Left lobe of liver (tissue), 2 donors: ENCODE results near the gene EML4. TPM values are rescaled to one million over a fixed set of nuclear protein-coding genes. Genes with fewer than 3 reads are reported as not detected.
"Not testable (repeated sequence)": the region's sequence is repeated elsewhere in the genome, so short reads cannot be mapped to it uniquely, and the experiment has no call there.

Source experiments
- ATAC-seq: fragments of 200-7000 bp; cut with Tn5 transposase; one replicate; pipeline ENCODE4 v1.9.1; 2020; ENCODE audit warnings: mild to moderate bottlenecking, moderate library complexity
- DNase-seq: peaks from one replicate; pipeline ENCODE4 v3.0.0-alpha.2; 2020; ENCODE audit warnings: low spot score
- total RNA-seq: library from RNA; stranded (reverse); gene quantifications from one replicate; pipeline ENCODE4 v1.2.1, GENCODE V29; 2021
- donor health status: DM: no; HTN: no; CAD: no; lungs with moderate emphysema.
- donor health status: DM: no; HTN: yes; CAD: no.

Gene EML4, protein sequence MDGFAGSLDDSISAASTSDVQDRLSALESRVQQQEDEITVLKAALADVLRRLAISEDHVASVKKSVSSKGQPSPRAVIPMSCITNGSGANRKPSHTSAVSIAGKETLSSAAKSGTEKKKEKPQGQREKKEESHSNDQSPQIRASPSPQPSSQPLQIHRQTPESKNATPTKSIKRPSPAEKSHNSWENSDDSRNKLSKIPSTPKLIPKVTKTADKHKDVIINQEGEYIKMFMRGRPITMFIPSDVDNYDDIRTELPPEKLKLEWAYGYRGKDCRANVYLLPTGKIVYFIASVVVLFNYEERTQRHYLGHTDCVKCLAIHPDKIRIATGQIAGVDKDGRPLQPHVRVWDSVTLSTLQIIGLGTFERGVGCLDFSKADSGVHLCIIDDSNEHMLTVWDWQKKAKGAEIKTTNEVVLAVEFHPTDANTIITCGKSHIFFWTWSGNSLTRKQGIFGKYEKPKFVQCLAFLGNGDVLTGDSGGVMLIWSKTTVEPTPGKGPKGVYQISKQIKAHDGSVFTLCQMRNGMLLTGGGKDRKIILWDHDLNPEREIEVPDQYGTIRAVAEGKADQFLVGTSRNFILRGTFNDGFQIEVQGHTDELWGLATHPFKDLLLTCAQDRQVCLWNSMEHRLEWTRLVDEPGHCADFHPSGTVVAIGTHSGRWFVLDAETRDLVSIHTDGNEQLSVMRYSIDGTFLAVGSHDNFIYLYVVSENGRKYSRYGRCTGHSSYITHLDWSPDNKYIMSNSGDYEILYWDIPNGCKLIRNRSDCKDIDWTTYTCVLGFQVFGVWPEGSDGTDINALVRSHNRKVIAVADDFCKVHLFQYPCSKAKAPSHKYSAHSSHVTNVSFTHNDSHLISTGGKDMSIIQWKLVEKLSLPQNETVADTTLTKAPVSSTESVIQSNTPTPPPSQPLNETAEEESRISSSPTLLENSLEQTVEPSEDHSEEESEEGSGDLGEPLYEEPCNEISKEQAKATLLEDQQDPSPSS
- total RNA-seq = 30.4 TPM

DNA sequence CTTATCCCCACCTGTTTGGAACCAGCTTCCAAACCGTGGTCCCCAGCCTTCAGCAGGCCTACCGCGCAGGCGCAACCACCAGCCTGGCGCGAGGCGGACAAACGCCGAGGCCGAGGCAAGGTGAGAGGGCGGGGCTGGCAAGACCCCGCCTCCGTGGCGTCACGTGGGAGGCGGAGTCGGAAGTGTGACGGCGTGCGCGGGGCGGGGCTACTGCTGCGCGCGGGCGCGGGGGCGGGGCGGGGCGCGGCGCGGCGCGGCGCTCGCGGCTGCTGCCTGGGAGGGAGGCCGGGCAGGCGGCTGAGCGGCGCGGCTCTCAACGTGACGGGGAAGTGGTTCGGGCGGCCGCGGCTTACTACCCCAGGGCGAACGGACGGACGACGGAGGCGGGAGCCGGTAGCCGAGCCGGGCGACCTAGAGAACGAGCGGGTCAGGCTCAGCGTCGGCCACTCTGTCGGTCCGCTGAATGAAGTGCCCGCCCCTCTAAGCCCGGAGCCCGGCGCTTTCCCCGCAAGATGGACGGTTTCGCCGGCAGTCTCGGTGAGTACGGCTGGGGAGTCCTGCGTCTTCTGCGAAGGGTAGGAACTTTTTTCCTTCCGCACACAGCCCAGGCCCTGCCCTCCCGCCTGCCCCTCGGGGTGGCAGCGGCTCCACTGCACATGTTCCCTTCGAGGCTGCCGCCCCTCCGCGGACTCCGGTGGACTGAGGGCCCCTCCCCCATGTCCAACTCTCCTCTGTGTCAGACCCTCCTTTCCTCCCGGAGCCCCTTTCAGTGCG, at the start of gene EML4:
Gene EML4 (plus strand): TSS at position 254 of the 774 bp plus-strand sequence. CDS start 259 bp downstream, at position 513.
- DNase-seq = peak; percentile 94

GRCh38 chr2:42123426-42123825, 45.7 kb upstream of the EML4 start:
- no peak for DNase-seq
- no peak for ATAC-seq

More for the DNA sequence above, at the start of gene EML4:
- ATAC-seq = peak; percentile 96

DNA sequence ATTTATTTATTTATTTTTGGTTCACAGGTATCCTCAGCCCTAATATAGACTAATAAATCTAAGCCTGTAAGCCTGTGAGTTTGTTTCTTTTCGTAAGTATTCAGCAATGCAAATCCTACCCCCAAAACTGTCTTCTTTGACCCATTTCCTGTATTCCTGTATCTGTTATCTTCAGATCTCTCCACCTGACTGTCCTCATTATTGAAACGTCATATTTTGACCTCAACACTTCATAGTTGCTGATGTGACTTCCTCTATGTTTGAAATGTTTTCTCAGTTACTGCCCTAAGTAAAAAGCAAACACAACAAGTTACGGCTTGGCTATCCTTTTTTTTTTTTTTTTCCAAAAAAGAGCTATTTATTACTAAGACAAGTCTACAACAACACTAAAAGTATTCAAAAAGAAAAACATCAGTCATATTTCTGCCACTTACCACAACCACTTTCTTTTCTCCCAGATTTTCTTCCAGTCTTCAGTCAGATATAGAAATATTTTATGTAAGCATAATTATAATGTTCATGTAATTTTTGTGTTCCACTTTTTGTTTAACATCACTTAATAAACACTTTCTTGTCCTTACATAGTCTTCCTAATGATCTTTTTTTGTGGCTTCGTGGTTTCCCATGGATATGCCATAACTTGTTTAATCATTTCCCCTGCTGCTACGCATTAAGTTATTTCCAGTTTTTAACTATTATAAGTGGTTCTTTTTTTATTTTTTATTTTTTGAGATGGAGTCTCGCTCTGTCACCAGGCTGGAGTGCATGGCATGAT, 45.0 kb upstream of the EML4 start:
- ATAC-seq (no peak), DNase-seq (no peak)

DNA sequence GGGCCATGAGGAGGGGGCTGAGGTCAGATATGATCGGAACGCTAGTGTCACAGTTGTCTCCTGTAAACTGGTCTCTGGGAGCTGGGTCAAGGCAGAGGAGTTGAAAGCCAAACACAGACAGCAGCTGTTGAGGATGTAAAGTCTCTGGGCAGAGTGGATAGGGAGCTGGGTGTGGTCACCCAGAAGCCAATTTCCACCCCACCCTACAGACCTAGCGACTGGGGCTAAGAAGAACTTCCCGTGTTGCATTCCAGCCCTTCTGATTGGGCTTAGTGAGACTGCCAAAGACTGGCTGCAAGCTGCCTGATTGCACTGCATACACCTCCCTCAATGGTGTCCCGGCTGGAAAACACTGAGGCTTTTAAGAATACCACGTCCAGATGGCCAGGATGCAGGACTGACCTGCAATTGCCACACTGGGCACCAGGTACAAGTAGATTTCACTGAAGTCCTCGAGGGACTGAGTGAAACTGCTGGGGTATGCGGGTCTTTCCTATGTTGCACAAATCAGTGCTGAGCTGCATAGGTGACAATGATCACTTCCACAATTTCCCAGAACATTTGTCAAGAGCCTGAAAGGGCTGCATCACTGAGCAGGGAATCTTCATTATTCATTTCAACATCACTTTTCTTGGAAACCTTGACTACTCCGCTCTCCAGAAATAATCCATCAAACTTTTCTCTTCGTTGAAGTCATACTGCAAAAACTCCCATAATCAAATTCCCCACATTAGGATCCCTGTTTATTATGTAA, 43.1 kb upstream of the EML4 start:
- DNase-seq = no peak
- peak; percentile 33 for ATAC-seq

DNA sequence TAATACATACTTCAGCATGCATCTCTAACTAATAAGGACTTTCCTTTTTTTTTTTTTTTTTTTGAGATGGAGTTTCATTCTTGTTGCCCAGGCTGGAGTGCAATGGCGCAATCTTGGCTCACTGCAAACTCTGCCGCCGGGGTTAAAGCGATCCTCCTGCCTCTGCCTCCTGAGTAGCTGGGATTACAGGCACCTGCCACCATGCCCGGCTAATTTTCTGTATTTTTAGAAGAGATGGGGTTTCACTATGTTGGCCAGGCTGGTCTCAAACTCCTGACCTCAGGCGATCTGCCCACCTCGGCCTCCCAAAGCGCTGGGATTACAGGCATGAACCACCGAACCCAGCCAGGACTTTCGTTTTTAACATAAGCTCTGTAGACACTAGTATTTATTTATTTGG, 42.3 kb upstream of the EML4 start:
- not testable (repeated sequence) for DNase-seq
- peak; percentile 57 for ATAC-seq

DNA sequence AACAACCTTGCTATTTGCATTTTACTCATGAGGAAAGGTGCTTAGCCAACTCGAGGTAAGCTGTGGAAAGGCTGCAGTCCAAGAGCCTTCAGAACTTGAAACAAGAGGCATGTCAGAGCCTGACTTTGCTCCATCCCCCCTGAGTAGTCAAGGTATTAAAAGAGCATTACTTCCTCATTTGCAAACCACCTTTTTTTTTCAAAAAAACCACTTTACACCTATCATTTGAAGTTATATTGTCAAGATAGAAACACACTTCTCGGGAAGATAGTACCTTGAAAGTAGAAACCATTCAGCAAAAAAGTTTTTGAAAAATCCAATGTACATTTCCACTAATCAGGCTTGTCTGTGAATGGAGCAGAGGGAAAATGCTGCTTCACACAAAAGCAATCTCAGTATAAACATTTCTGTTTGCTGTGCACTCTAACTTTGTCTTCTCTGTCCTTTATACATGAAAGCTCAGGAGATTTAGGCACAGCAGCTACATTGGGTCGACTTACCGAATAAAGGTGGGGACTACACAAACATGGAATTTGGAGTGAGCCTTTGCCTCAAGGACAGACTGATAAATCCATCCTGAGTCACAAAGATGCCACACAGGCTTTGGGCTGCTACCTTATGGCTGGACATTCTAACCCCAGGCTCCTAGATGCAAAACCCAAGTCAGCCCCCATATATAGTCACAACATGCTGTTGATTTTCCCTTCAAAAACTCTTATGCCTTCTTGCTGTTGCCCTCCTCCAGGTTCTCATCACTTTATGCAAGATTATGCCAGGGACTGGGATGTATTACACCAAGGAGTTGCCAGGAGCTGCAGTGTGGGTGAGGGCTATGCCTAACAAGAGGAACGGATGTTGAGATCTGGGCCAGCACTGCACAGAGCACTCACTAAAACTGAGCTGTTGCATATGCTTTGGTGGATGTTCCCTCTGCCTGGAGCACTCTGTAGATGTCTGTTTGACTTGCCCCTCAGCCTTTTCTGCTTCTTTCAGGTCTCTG, 41.4 kb upstream of the EML4 start:
- peak; percentile 61 for ATAC-seq
- no peak for DNase-seq

DNA sequence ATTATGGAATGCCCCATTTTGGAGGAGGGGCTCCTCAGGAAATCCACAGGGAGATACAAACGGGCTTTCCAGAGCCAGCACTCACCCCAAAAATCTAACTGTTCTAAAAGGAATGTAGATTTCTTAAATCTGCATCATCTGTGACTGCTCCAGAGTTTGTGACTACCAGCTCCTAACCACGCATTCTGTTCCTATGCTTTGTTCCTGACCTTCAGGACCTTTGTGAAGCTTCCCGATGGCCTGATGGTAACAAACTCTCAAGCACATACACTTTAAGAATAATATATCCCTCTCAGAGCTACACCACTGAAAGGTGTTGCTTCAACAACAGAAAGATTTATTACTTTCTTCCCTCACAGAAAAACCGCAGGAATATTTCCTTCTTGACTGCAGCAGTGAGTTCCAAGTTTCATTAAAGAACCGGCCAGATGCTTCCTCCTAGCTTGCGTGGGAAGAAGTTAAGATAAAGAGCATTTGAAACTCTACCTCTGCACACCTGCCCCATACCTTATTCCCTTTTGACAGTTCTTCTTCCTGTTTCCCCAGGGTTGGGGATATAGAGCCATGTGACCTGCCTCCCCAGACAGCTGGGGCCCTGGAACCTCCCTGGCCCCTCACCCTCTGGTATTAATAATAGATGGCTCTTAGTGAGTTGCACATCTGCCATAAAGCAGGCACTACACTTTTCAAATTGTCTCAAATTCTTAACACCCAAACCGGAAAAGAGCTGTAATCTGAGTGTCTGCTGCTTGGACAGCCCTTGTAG, 40.2 kb upstream of the EML4 start:
- no peak for ATAC-seq
- no peak for DNase-seq

- no peak for ATAC-seq
- DNase-seq = no peak
Measured at GRCh38 chr2:42129487-42129852, 39.7 kb upstream of the EML4 start.

DNA sequence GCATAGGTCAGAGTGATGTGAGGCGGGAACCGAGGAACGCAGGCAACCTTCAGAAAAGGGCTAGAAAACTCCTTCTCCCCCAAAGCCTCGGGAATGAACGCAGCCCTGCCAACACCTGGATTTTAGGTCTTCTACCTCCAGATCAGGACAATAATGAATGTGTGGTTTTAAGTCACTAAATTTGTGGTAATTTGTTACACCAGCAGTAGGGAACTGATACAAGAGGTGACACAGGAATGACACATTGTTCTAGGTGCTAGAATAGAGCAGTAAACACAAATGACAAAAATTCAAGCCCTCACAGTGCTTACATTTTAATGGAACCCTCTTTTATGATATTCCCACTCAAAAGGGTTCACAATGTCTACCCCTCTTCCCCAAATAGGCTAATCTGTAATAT, 39.2 kb upstream of the EML4 start:
- DNase-seq (no peak), ATAC-seq (no peak)

DNA sequence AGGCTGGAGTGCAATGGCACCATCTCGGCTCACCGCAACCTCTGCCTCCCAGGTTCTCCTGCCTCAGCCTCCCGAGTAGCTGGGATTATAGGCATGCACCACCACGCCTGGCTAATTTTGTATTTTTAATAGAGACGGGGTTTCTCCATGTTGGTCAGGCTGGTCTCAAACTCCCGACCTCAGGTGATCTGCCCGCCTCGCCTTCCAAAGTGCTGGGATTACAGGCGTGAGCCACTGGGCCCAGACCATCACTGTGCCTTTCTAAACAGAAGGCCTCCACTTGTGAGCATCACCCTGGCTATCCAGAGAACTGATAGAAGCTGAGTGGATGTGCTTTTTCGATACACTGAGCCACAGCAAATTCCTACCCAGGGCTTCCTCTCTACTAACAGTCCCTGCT, 38.3 kb upstream of the EML4 start:
- ATAC-seq = not testable (repeated sequence)

GRCh38 chr2:42132191-42132965, 36.8 kb upstream of the EML4 start:
- DNase-seq (no peak), ATAC-seq (no peak)

More for the DNA sequence above, 38.3 kb upstream of the EML4 start:
- not testable (repeated sequence) for DNase-seq

- peak; percentile 88 for DNase-seq
- peak; percentile 91 for ATAC-seq
Measured at GRCh38 chr2:42132966-42133641, 36.0 kb upstream of the EML4 start.

- ATAC-seq (no peak), DNase-seq (no peak)
Measured at GRCh38 chr2:42133771-42134195, 35.4 kb upstream of the EML4 start.

- DNase-seq, ATAC-seq: not testable (repeated sequence)
Measured at GRCh38 chr2:42134401-42134932, 34.7 kb upstream of the EML4 start.
